NB4 (cell line): ENCODE results near the gene IL17C.

Source experiments
- POLR2A ChIP-seq: IDR thresholded peaks from 2 replicates; pipeline ENCODE4 v1.6.1; 2011; ENCODE audit warnings: mild to moderate bottlenecking; ENCODE audit not compliant: insufficient read length; ENCODE audit errors: extremely low read depth
- TF ChIP-seq, protein P1 (sequence below): IDR thresholded peaks from one replicate; pipeline ENCODE4 v1.5.1; 2012; ENCODE audit warnings: low read depth, low read length

DNA sequence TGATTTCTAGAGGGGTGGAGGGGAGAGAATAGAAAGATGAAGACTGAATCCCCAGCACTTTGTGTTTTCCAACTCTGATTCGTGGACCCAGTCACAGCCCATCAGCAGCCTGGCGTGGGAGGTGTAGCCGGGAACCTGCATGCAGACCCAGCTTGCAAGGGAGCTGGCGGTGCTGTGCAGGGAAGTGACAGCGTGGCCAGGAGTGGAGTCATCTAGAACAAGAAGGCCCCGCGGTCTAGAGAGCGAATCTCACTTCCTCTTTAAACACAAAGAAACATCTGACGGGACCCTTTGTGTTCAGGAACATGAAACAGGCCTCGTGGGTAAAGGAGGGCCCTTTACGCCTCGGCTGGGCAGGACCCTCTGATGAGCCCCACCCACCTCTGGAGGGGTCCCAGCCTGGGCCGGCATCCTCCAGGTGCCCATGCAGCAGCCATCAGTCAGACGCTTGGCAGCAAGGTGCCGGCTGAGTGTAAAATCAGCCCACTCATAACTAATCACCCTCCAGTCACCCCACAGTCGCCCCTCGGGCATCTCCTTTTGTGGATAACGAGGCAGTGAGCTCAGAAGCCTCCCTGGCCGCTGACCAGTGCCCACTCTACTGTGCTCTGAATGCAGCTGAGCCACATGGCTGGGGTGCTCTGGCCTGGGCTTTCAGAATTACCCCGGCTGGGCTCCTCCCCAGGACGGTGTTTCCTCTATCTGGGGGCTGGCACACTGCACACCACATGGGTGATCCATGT is 43.5 kb downstream of the IL17C start:
- no peak for TF ChIP-seq POLR2A
- TF ChIP-seq, protein P1, sequence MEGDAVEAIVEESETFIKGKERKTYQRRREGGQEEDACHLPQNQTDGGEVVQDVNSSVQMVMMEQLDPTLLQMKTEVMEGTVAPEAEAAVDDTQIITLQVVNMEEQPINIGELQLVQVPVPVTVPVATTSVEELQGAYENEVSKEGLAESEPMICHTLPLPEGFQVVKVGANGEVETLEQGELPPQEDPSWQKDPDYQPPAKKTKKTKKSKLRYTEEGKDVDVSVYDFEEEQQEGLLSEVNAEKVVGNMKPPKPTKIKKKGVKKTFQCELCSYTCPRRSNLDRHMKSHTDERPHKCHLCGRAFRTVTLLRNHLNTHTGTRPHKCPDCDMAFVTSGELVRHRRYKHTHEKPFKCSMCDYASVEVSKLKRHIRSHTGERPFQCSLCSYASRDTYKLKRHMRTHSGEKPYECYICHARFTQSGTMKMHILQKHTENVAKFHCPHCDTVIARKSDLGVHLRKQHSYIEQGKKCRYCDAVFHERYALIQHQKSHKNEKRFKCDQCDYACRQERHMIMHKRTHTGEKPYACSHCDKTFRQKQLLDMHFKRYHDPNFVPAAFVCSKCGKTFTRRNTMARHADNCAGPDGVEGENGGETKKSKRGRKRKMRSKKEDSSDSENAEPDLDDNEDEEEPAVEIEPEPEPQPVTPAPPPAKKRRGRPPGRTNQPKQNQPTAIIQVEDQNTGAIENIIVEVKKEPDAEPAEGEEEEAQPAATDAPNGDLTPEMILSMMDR: no peak
